ENCODE data around the gene NFKB2.

NFKB2 gene

GRCh38 chr10:102379383-102379782, 16.1 kb upstream of the NFKB2 start:
- Mint-ChIP-seq H3K4me1 (no peaks in the 10 kb centered on the region), H3K4me3 (no peak overlapping the region), H3K9me3 (no peaks in the 10 kb centered on the region), H3K36me3 (ENCODE audit: low read depth) (peaks cover 45% of the 10 kb centered on the region), H3K27me3 (ENCODE audit: low read depth) (no peaks in the 10 kb centered on the region), H3K27ac (no peak overlapping the region)
- no peak for TF ChIP-seq CTCF (IDR thresholded peaks at IDR 0.05; ENCODE audit: unreplicated experiment in 3 of 3)

GRCh38 chr10:102381983-102382382, 13.5 kb upstream of the NFKB2 start:
- H3K4me3 Mint-ChIP-seq, result no peak overlapping the region
- no peaks in the 10 kb centered on the region for H3K27me3 Mint-ChIP-seq (ENCODE audit: low read depth)
- no peak overlapping the region for H3K27ac Mint-ChIP-seq
- no peaks in the 10 kb centered on the region for H3K9me3 Mint-ChIP-seq
- peaks cover 6% of the 10 kb centered on the region for H3K4me1 Mint-ChIP-seq
- no peak for TF ChIP-seq CTCF (IDR thresholded peaks at IDR 0.05; ENCODE audit: unreplicated experiment in 3 of 3)
- H3K36me3 Mint-ChIP-seq (ENCODE audit: low read depth), result peaks cover 31% of the 10 kb centered on the region

GRCh38 chr10:102382871-102383270, 12.6 kb upstream of the NFKB2 start:
- Mint-ChIP-seq H3K4me3 (no peak overlapping the region), H3K36me3 (ENCODE audit: low read depth) (peaks cover 31% of the 10 kb centered on the region), H3K4me1 (peaks cover 6% of the 10 kb centered on the region), H3K27ac (no peak overlapping the region), H3K27me3 (ENCODE audit: low read depth) (no peaks in the 10 kb centered on the region), H3K9me3 (no peaks in the 10 kb centered on the region)
- no peak for TF ChIP-seq CTCF (IDR thresholded peaks at IDR 0.05; ENCODE audit: unreplicated experiment in 3 of 3)

- peaks cover 29% of the 10 kb centered on the region for H3K36me3 Mint-ChIP-seq (ENCODE audit: low read depth)
- no peak overlapping the region for H3K4me3 Mint-ChIP-seq
- peaks cover 6% of the 10 kb centered on the region for H3K4me1 Mint-ChIP-seq
- peaks cover 3% of the 10 kb centered on the region for H3K27me3 Mint-ChIP-seq (ENCODE audit: low read depth)
- peak overlapping the region in 1 of 3 experiments; percentile 2 for H3K27ac Mint-ChIP-seq
- peak in 1 of 3 experiments; percentile 21 for TF ChIP-seq CTCF (IDR thresholded peaks at IDR 0.05; ENCODE audit: unreplicated experiment in 3 of 3)
- H3K9me3 Mint-ChIP-seq, result no peaks in the 10 kb centered on the region
Measured at GRCh38 chr10:102384053-102384452, 11.5 kb upstream of the NFKB2 start.

- TF ChIP-seq CTCF (IDR thresholded peaks at IDR 0.05; ENCODE audit: unreplicated experiment in 3 of 3), result no peak
- H3K4me1 Mint-ChIP-seq, result peaks cover 6% of the 10 kb centered on the region
- no peaks in the 10 kb centered on the region for H3K9me3 Mint-ChIP-seq
- peaks cover 24% of the 10 kb centered on the region for H3K36me3 Mint-ChIP-seq (ENCODE audit: low read depth)
- H3K4me3 Mint-ChIP-seq, result no peak overlapping the region
- peak overlapping the region in 2 of 3 experiments; percentile 48 to 60 for H3K27ac Mint-ChIP-seq
- H3K27me3 Mint-ChIP-seq (ENCODE audit: low read depth), result peaks cover 6% of the 10 kb centered on the region
Measured at GRCh38 chr10:102384606-102385429, 10.7 kb upstream of the NFKB2 start.

GRCh38 chr10:102389894-102390293, 5.6 kb upstream of the NFKB2 start:
- H3K9me3 Mint-ChIP-seq, result no peaks in the 10 kb centered on the region
- no peaks in the 10 kb centered on the region for H3K36me3 Mint-ChIP-seq (ENCODE audit: low read depth)
- H3K4me1 Mint-ChIP-seq, result peaks cover 11% of the 10 kb centered on the region
- H3K4me3 Mint-ChIP-seq, result no peak overlapping the region
- peaks cover 27% of the 10 kb centered on the region for H3K27me3 Mint-ChIP-seq (ENCODE audit: low read depth)
- TF ChIP-seq CTCF (IDR thresholded peaks at IDR 0.05; ENCODE audit: unreplicated experiment in 3 of 3), result no peak
- H3K27ac Mint-ChIP-seq, result no peak overlapping the region
